GM19239 (cell line): Measurements from ENCODE around the gene SYNDIG1.

Experiments used
- DNase-seq: peaks from one replicate; pipeline ENCODE4 v3.0.0; 2011; ENCODE audit warnings: low spot score; ENCODE audit not compliant: insufficient read length
- FAIRE-seq: peaks from 2 replicates; lab custom pipeline; 2011; peaks lifted over from hg19 to GRCh38; lab: Jason Lieb, UNC

Gene SYNDIG1

GRCh38 chr20:24469116-24469893 is at the start of gene SYNDIG1:
Gene SYNDIG1 (plus strand): TSS chr20:24469629. CDS start chr20:24543098, 73,469 bp downstream.
- FAIRE-seq (no peak), DNase-seq (no peak)

- DNase-seq (no peak), FAIRE-seq (no peak)
These were observed 49.6 kb upstream of the SYNDIG1 start for GRCh38 chr20:24419786-24420185.

- FAIRE-seq = no peak
- no peak for DNase-seq
These were observed 48.9 kb upstream of the SYNDIG1 start for GRCh38 chr20:24420567-24420966.

- FAIRE-seq = no peak
- DNase-seq = no peak
These were observed 48.4 kb upstream of the SYNDIG1 start for GRCh38 chr20:24421071-24421470.

GRCh38 chr20:24422091-24422760 is 47.2 kb upstream of the SYNDIG1 start:
- no peak for FAIRE-seq
- DNase-seq = no peak

- no peak for FAIRE-seq
These were observed 45.8 kb upstream of the SYNDIG1 start for GRCh38 chr20:24423390-24424313.

GRCh38 chr20:24425523-24426135 is 43.8 kb upstream of the SYNDIG1 start:
- no peak for DNase-seq

More at GRCh38 chr20:24423390-24424313, 45.8 kb upstream of the SYNDIG1 start:
- no peak for DNase-seq

GRCh38 chr20:24431279-24432045 is 38.0 kb upstream of the SYNDIG1 start:
- FAIRE-seq = no peak

More at GRCh38 chr20:24425523-24426135, 43.8 kb upstream of the SYNDIG1 start:
- FAIRE-seq = no peak

GRCh38 chr20:24432046-24432442 is 37.4 kb upstream of the SYNDIG1 start:
- no peak for FAIRE-seq

More at GRCh38 chr20:24431279-24432045, 38.0 kb upstream of the SYNDIG1 start:
- DNase-seq = no peak

GRCh38 chr20:24436160-24436559 is 33.3 kb upstream of the SYNDIG1 start:
- no peak for FAIRE-seq
- no peak for DNase-seq

More at GRCh38 chr20:24432046-24432442, 37.4 kb upstream of the SYNDIG1 start:
- no peak for DNase-seq

- no peak for DNase-seq
- FAIRE-seq = no peak
These were observed 32.0 kb upstream of the SYNDIG1 start for GRCh38 chr20:24437196-24438082.

- FAIRE-seq (no peak), DNase-seq (no peak)
These were observed 31.1 kb upstream of the SYNDIG1 start for GRCh38 chr20:24438331-24438730.

- DNase-seq (no peak), FAIRE-seq (no peak)
These were observed 29.6 kb upstream of the SYNDIG1 start for GRCh38 chr20:24439737-24440387.

- no peak for FAIRE-seq
- no peak for DNase-seq
These were observed 27.8 kb upstream of the SYNDIG1 start for GRCh38 chr20:24441661-24442060.

GRCh38 chr20:24442909-24443308 is 26.5 kb upstream of the SYNDIG1 start:
- no peak for DNase-seq
- FAIRE-seq = no peak

GRCh38 chr20:24443436-24443835 is 26.0 kb upstream of the SYNDIG1 start:
- DNase-seq (no peak), FAIRE-seq (no peak)

- no peak for FAIRE-seq
- DNase-seq = no peak
These were observed 24.8 kb upstream of the SYNDIG1 start for GRCh38 chr20:24444526-24445190.
